Measurements from ENCODE around the gene P2RY8.

Gene P2RY8

DNA sequence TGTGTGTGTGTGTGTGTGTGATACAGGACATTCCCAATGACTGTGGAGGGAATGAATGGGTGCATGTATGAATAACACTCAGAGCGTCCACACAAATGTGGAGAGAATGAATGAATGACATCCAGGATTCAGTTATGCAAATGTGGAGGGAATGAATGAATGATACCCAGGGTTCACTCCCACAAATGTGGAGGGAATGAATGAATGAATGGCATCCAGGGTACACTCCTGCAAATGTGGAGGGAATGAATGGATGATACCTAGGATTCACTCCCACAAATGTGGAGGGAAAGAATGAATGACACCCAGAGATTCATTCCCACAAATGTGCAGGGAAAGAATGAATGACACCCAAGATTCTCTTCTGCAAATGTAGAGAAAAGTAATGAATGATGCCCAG lies 48.2 kb downstream of the P2RY8 start:
- TF ChIP-seq, protein P1, sequence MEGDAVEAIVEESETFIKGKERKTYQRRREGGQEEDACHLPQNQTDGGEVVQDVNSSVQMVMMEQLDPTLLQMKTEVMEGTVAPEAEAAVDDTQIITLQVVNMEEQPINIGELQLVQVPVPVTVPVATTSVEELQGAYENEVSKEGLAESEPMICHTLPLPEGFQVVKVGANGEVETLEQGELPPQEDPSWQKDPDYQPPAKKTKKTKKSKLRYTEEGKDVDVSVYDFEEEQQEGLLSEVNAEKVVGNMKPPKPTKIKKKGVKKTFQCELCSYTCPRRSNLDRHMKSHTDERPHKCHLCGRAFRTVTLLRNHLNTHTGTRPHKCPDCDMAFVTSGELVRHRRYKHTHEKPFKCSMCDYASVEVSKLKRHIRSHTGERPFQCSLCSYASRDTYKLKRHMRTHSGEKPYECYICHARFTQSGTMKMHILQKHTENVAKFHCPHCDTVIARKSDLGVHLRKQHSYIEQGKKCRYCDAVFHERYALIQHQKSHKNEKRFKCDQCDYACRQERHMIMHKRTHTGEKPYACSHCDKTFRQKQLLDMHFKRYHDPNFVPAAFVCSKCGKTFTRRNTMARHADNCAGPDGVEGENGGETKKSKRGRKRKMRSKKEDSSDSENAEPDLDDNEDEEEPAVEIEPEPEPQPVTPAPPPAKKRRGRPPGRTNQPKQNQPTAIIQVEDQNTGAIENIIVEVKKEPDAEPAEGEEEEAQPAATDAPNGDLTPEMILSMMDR (IDR thresholded peaks at IDR 0.05; ENCODE audit: borderline replicate concordance, insufficient read depth, low read depth, low read length) = no peak
- H3K4me3 ChIP-seq (ENCODE audit: low read depth, low read length) = no peak overlapping the region

DNA sequence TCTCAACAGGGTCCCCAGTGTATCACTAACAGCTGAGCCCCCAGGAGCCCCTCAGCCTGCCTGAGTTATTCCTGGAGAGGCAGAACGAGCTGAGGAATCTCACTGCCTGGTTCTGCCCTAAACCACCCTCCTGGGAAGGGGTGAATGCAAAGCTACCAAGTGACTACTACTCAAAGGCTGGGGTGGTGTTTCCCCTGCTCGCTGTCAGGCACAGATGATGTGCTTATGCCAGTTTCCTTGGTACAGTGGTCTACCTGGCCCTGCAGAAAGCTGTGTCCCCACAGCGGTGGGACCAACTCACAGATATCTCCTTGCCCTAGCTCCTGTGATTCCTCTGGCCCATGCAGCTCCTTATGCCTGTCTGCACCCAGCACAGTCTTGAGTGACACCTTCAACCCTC lies 48.8 kb downstream of the P2RY8 start:
- TF ChIP-seq, protein P1 (IDR thresholded peaks at IDR 0.05; ENCODE audit: borderline replicate concordance, insufficient read depth, low read depth, low read length) = no peak
- no peak overlapping the region for H3K4me3 ChIP-seq (ENCODE audit: low read depth, low read length)

DNA sequence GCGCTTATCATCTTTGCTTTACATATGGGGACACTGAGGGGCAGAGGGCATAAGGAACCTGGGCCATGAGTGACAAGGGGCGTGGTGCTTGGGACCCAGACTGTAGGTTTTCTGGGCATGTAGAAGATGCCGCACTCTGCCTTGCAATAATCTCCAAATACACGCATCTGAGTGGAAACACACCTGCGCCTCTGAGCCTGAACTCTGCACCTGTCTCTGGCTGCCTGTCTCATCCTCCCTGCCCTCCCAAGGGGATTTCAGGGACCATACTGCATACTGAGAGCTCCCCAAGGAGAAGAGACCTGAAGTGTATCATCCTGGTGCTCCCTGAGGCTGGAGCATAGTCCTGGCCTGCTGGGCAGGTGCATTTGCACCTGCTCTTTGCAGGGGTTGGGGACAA lies 49.6 kb downstream of the P2RY8 start:
- TF ChIP-seq, protein P1 (IDR thresholded peaks at IDR 0.05; ENCODE audit: borderline replicate concordance, insufficient read depth, low read depth, low read length) = no peak
- H3K4me3 ChIP-seq (ENCODE audit: low read depth, low read length) = no peak overlapping the region

DNA sequence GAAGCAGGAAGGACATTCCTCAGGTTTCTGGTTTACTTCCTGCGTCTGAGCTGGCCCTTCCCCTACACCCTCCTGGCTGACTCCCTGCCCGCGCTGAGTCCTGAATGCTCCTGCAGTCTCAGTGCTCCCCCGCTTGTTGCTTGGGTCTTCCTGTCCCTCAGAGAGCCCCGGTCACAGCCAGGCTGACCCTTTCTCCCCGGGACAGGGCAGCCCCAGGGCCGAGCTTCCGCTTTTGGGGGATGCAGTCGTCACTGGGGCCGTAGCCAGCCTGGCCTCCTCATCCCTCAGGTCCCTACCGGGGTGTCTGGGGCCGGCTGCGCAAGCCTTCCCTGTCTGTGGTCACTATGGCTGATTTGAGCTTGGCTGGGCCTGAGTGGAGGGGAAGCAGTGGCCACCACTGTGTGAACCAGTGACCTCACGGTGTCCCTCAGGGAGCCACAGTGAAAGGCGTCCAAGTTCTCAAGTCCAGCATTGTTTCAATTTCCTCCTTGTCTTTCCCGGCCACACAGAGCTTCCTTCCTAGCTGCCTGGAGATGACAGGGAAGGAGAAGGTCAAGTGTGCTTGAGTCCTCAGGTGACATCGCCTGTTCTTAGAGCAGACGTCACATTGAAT lies 50.1 kb downstream of the P2RY8 start:
- TF ChIP-seq, protein P1 (IDR thresholded peaks at IDR 0.05; ENCODE audit: borderline replicate concordance, insufficient read depth, low read depth, low read length) = no peak
- no peak overlapping the region for H3K4me3 ChIP-seq (ENCODE audit: low read depth, low read length)

DNA sequence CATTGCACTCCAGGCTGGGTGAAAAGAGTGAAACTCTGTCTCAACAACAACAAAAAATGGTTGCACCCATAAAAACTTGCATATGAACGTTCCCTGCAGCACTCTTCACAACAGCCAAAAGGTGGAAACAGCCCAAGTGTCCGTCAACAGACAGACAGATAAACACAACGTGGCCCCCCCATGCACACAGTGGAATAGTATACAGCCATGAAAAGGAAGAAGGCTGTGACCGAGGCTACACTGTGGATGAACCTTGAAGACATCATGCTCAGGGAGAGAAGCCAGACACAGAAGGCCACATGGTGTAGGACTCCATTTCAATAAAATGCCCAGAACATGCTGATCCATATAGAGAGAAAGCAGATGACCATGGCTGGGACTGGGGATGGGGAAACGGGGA lies 50.8 kb downstream of the P2RY8 start:
- TF ChIP-seq, protein P1 (IDR thresholded peaks at IDR 0.05; ENCODE audit: borderline replicate concordance, insufficient read depth, low read depth, low read length) = no peak
- H3K4me3 ChIP-seq (ENCODE audit: low read depth, low read length) = no peak overlapping the region

DNA sequence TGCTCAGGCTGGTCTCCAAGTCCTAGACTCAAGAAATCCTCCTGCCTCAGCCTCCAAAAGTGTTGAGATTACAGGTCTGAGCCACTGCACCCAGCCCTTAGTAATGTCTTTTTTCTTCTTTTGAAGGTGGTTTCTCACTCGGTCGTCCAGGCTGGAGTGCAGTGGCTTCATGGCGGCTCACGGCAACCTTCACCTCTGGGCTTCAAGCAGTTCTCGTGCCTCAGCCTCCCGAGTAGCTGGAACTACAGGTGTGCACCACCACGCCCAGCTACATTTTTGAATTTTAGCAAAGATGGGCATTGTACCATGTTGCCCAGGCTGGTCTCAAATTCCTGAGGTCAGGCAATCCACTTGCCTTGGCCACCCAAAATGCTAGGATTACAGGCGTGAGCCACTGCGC lies 52.0 kb downstream of the P2RY8 start:
- no peak overlapping the region for H3K4me3 ChIP-seq (ENCODE audit: low read depth, low read length)
- TF ChIP-seq, protein P1 (IDR thresholded peaks at IDR 0.05; ENCODE audit: borderline replicate concordance, insufficient read depth, low read depth, low read length) = no peak

DNA sequence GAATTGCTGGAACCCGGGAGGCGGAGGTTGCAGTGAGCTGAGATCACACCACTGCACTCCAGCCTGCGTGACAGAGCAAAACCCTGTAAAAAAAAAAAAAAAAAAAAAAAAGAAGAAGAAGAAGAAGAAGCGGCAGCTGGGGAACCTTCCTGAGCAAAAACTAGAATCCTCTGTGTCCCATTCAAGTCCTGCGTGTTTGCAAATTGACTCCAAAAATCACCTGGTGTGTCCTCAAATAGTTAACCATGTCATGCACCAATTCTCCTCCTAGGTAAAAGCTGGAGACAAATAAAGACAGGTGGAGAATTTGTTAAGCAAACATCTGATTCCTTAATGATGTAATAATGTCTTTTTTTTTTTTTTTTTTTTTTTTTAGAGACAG lies 52.4 kb downstream of the P2RY8 start:
- TF ChIP-seq, protein P1 (IDR thresholded peaks at IDR 0.05; ENCODE audit: borderline replicate concordance, insufficient read depth, low read depth, low read length) = no peak
- H3K4me3 ChIP-seq (ENCODE audit: low read depth, low read length) = no peak overlapping the region
